GM20000 (cell line): ENCODE results near the gene GAS2L1.

Source experiments
- DNase-seq: peaks from one replicate; pipeline ENCODE4 v3.0.0; 2012; ENCODE audit warnings: low spot score
- CTCF ChIP-seq: IDR thresholded peaks from 2 replicates; pipeline ENCODE4 v1.5.1; 2012; ENCODE audit warnings: mild to moderate bottlenecking, control low read depth; ENCODE audit errors: extremely low read depth, missing control alignments

Gene GAS2L1

DNA sequence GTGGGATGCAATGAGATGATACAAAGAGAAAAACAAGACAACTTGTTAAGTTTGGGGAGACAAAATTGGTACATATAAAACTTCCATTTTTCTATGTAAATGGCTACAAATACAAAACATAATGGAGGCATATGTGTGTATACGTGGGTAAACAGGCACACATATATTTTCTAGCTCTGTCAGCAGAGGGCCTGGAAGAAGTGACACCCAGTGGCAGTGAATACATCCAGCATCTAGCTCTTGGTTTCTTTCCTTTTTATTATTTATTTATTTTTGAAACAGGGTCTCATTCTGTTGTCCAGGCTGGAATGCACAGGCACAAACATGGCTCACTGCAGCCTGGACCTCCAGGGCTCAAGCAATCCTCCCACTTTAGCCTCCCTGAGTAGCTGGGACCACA, 14.1 kb downstream of the GAS2L1 start:
- TF ChIP-seq CTCF, result no peak
- DNase-seq, result no peak

DNA sequence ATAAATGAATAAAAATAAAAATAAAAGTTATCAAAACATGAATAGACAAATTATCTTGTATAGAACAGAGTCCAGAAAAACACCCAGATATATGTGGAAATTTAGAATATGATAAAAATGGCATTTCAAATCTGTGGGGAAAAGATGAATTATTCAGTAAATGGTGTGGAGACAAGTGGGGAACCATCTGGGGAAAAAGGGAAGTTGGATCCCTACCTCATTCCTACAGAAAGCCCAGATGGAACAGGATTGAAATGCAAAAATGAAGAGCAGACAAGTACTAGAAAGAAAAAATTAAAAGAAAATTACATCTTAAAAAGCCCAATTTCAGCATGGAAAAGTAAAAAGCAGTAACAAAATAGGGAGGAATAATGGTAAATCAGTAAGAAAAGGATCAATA, 17.2 kb downstream of the GAS2L1 start:
- TF ChIP-seq CTCF, result no peak
- DNase-seq, result no peak

DNA sequence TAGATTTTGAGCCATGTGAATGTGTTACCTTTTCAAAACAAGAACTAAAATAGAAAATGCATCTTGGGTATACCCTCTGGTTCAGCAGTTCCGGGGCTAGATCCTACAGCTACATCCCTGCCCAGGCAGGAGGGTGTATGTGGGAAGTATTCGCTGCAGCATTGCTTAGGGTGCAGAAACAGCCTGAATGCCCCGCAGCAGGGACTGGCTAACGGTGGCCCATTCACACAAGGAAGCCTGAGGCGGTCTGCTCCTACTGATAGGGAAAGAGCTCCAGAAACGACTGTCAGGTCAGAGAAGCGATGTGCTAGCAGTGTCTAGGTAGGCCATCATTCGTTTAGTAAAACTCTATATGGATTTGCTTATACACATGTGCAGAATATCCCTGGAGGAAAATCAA, 18.9 kb downstream of the GAS2L1 start:
- DNase-seq, result no peak
- no peak for TF ChIP-seq CTCF

- TF ChIP-seq CTCF, result no peak
- DNase-seq, result no peak
Observed at GRCh38 chr22:29325785-29326315, 19.4 kb downstream of the GAS2L1 start.

DNA sequence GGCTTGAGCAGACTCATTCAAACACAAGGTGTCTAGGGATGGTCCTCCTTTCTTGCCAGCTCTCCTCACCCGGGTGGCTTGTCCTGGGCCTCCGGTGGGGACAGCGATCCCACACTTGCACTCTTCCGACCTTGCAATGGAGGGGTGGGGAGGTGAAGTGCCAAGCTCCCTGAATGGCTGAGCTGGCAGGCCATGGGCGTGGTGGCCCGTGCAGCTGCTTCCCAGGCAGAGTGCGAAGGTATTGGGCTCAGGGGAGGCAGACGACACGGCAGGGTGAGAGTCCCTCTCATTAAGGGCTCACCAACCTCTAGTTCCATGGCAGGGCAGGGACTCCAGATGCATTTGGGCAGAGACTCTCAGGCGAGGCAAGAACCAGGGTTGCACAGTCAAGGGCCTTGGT, 20.0 kb downstream of the GAS2L1 start:
- DNase-seq, result no peak
- TF ChIP-seq CTCF, result no peak

DNA sequence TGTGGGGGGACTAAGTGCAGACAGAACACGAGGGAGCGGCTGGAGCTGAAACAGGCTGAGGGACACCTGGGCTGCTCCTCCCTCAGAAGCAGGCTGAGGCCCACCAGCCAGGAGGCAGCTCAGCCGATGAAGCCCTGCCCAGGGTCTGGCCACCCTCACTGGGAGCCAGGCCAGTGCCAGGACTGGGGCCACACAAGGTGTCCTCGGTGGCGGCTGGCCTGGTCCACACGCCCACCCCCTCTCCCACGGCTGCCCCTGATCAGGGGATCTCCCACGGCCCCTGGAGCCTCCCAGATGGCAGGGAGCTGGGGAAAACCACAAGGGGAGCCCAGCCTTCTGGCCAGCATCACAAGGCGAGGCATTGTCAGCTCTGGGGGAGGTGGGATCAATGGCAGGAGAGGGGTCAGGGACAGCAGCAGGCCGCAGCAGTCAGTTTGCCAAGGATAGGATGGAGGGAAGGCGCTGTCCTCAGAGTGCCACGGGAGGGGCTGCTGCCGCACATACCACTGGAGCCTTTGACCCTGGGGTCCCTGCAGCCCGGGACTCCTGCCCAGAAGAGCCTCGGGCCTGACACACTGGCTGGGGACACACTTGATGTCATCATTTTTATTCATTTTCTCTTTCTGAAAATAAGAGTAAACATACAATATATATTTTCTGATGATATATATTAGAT, 20.8 kb downstream of the GAS2L1 start:
- DNase-seq, result no peak
- no peak for TF ChIP-seq CTCF

GRCh38 chr22:29328055-29328454, 21.6 kb downstream of the GAS2L1 start:
- no peak for DNase-seq
- no peak for TF ChIP-seq CTCF
